IMR-90 (cell line): ENCODE data around the gene RIPK1. TPM values are rescaled to one million over a fixed set of nuclear protein-coding genes. Genes with fewer than 3 reads are reported as not detected.

ENCODE experiments used
- ATAC-seq: fragments of 200-7000 bp; cut with Tn5 transposase; 2 replicates; pipeline ENCODE4 v1.9.1; 2020; ENCODE audit warnings: low read depth, mild to moderate bottlenecking, moderate library complexity
- BruUV-seq: library from RNA; stranded (reverse); fragments of 400-500 nt; replicated peaks from 2 replicates; lab custom pipeline; 2021; lab: Mats Ljungman, UMichigan
- CTCF ChIA-PET: fragments of 300-600 bp; formaldehyde crosslinking; extraction: SDS; loops from one replicate; lab custom pipeline; 2021; ENCODE audit warnings: antibody characterized with exemption; lab: Yijun Ruan, JAX
- POLR2A ChIA-PET: fragments of 300-600 bp; sonication (Branson Sonifier 250); formaldehyde crosslinking; loops from one replicate; lab custom pipeline; 2022; ENCODE audit warnings: antibody characterized with exemption; ENCODE audit not compliant: unreplicated experiment; lab: Charles Lee
- DNase-seq: peaks from one replicate; pipeline ENCODE4 v3.0.0; 2013
- H2AFZ ChIP-seq: replicated peaks from 2 replicates; pipeline ENCODE3; 2013; ENCODE audit warnings: low read length, mild to moderate bottlenecking; ENCODE audit not compliant: poor library complexity
- H2AK5ac ChIP-seq: 2 replicates; pipeline ENCODE4 v1.6.1; 2013; ENCODE audit warnings: low read depth, low read length, inconsistent platforms
- H2AK9ac ChIP-seq: replicated peaks from 2 replicates; pipeline ENCODE3; 2013; ENCODE audit warnings: mild to moderate bottlenecking, low read depth, low read length, moderate library complexity; ENCODE audit not compliant: poor library complexity
- H2BK120ac ChIP-seq: 2 replicates; pipeline ENCODE4 v1.6.1; 2013; ENCODE audit warnings: low read depth, low read length, inconsistent platforms
- H2BK15ac ChIP-seq: 3 replicates; pipeline ENCODE4 v1.6.1; 2013; ENCODE audit warnings: low read depth, low read length, inconsistent platforms
- H2BK20ac ChIP-seq: 2 replicates; pipeline ENCODE4 v1.6.1; 2013; ENCODE audit warnings: low read depth, mild to moderate bottlenecking, inconsistent platforms, low read length, moderate library complexity
- H2BK5ac ChIP-seq: 2 replicates; pipeline ENCODE4 v1.6.1; 2013; ENCODE audit warnings: mild to moderate bottlenecking, low read depth, low read length, inconsistent platforms; ENCODE audit not compliant: poor library complexity, severe bottlenecking
- H3K14ac ChIP-seq: replicated peaks from 2 replicates; pipeline ENCODE4 v1.6.1; 2013; ENCODE audit warnings: low read depth, low read length, inconsistent platforms
- H3K18ac ChIP-seq: 2 replicates; pipeline ENCODE4 v1.6.1; 2013; ENCODE audit warnings: low read depth, low read length, control low read depth
- H3K23ac ChIP-seq: 2 replicates; pipeline ENCODE4 v1.6.1; 2013; ENCODE audit warnings: low read depth, low read length, inconsistent platforms
- H3K27ac ChIP-seq: 2 replicates; pipeline ENCODE4 v1.5.1; 2013; ENCODE audit warnings: mild to moderate bottlenecking, control low read depth, low read length; ENCODE audit not compliant: insufficient read depth
- H3K27me3 ChIP-seq: 2 replicates; pipeline ENCODE4 v1.6.1; 2013; ENCODE audit warnings: low read length; ENCODE audit not compliant: control insufficient read depth, insufficient read depth
- H3K36me3 ChIP-seq: 2 replicates; pipeline ENCODE4 v1.6.1; 2013; ENCODE audit warnings: low read length, mixed read lengths; ENCODE audit not compliant: control insufficient read depth, insufficient read depth
- H3K4ac ChIP-seq: 2 replicates; pipeline ENCODE4 v1.6.1; 2013; ENCODE audit warnings: low read depth, low read length, inconsistent platforms
- H3K4me1 ChIP-seq: 2 replicates; pipeline ENCODE4 v1.6.1; 2013; ENCODE audit warnings: low read length, mixed read lengths; ENCODE audit not compliant: control insufficient read depth, insufficient read depth
- H3K4me2 ChIP-seq: 2 replicates; pipeline ENCODE4 v1.6.1; 2013; ENCODE audit warnings: low read depth, mild to moderate bottlenecking, control low read depth, low read length, moderate library complexity
- H3K4me3 ChIP-seq: 2 replicates; pipeline ENCODE4 v1.5.1; 2013; ENCODE audit warnings: low read depth, mild to moderate bottlenecking, control low read depth, low read length, moderate library complexity; ENCODE audit not compliant: insufficient read depth
- H3K56ac ChIP-seq: 2 replicates; pipeline ENCODE4 v1.6.1; 2013; ENCODE audit warnings: low read length, inconsistent platforms; ENCODE audit not compliant: insufficient read depth; ENCODE audit errors: extremely low read depth
- H3K79me1 ChIP-seq, 2 experiments: 2 replicates each; pipeline ENCODE4 v1.6.1; 2013; ENCODE audit warnings: low read length in 2 of 2, inconsistent platforms in 1 of 2, low read depth in 1 of 2
- H3K9ac ChIP-seq: 2 replicates; pipeline ENCODE4 v1.6.1; 2013; ENCODE audit warnings: low read depth, low read length, control low read depth
- H3K9me1 ChIP-seq: 2 replicates; pipeline ENCODE4 v1.6.1; 2013; ENCODE audit warnings: low read length, inconsistent platforms; ENCODE audit not compliant: insufficient read depth
- H3K9me3 ChIP-seq: 2 replicates; pipeline ENCODE4 v1.6.1; 2013; ENCODE audit warnings: low read length; ENCODE audit not compliant: control insufficient read depth, insufficient read depth
- H4K20me1 ChIP-seq: 2 replicates; pipeline ENCODE4 v1.6.1; 2013; ENCODE audit warnings: low read length, inconsistent platforms; ENCODE audit not compliant: insufficient read depth
- H4K5ac ChIP-seq: 2 replicates; pipeline ENCODE4 v1.6.1; 2013; ENCODE audit warnings: mild to moderate bottlenecking, low read depth, low read length, control low read depth
- H4K8ac ChIP-seq, 2 experiments: 2 replicates each; pipeline ENCODE4 v1.6.1; 2013; ENCODE audit warnings: low read depth in 2 of 2, low read length in 2 of 2, control low read depth in 1 of 2, inconsistent platforms in 1 of 2
- H4K91ac ChIP-seq: 2 replicates; pipeline ENCODE4 v1.6.1; 2013; ENCODE audit warnings: low read depth, low read length, inconsistent platforms; ENCODE audit not compliant: insufficient read depth
- BHLHE40 ChIP-seq: fragments of 150-350 bp; IDR thresholded peaks from 2 replicates; pipeline ENCODE4 v1.6.1; 2016; ENCODE audit warnings: mild to moderate bottlenecking, low read depth, low read length
- CTCF ChIP-seq: conservative IDR thresholded peaks from 2 replicates; pipeline ENCODE4 v1.5.1; 2012; ENCODE audit warnings: mild to moderate bottlenecking, low read depth, low read length, improper control_type of control experiment
- ELK1 ChIP-seq: fragments of 150-350 bp; IDR thresholded peaks from 2 replicates; pipeline ENCODE4 v1.6.1; 2016; ENCODE audit warnings: low read depth, mild to moderate bottlenecking, low read length, moderate library complexity, borderline replicate concordance
- WGBS, 2 experiments: methylation state at CpG; one replicate each; pipeline versions ENCODE4 v1.1.5 to v1.1.7; 2013; ENCODE audit warnings: missing lambda C conversion rate in 2 of 2; ENCODE audit not compliant: insufficient read length in 1 of 2; ENCODE audit errors: extremely low coverage in 2 of 2; 5-methylcytosine and 5-hydroxymethylcytosine counted together
- dilution Hi-C: fragments of 300-500 bp; cut with HindIII; formaldehyde crosslinking; loops from one replicate; pipeline ENCODE4 v1.14.3; 2018; ENCODE audit warnings: low sequenced_read_pairs; ENCODE audit not compliant: unreplicated experiment
- in situ Hi-C: fragments of 300-500 bp; cut with MboI; formaldehyde crosslinking; loops from 3 replicates; pipeline ENCODE4 v1.14.3; 2019; ENCODE audit warnings: low sequenced_read_pairs, inconsistent platforms, mixed read lengths
- intact Hi-C: fragments of 100-400 bp; cut with micrococcal nuclease; formaldehyde crosslinking; loops from 2 replicates; pipeline ENCODE4 v1.10.0; 2022
- polyA plus RNA-seq, 3 experiments: library from polyadenylated mRNA; depleted of rRNA; stranded (reverse); fragments of >200 nt; gene quantifications; 2 replicates each; pipeline ENCODE4 v1.2.3, GENCODE V29; 2012; ENCODE audit warnings: low replicate concordance in 1 of 3
- total RNA-seq: library from RNA; depleted of rRNA; stranded (reverse); fragments of >200 nt; gene quantifications from 2 replicates; pipeline ENCODE4 v1.2.3, GENCODE V29; 2012

RIPK1 gene
- total and polyA plus RNA-seq, 2 of the 4 experiments (the other 2 are of a cell fraction): 12.6 to 25.6 TPM

GRCh38 chr6:3033652-3034051 is 34.6 kb upstream of the RIPK1 start:
- H3K14ac ChIP-seq: no peak overlapping the region
- H3K27me3 ChIP-seq: peaks cover 11% of the 10 kb centered on the region
- no peak overlapping the region for H4K91ac ChIP-seq
- no peak overlapping the region for H4K5ac ChIP-seq
- no peaks in the 10 kb centered on the region for H3K9me1 ChIP-seq
- no peak overlapping the region for H2BK5ac ChIP-seq
- no peaks in the 10 kb centered on the region for H3K4me1 ChIP-seq
- no peaks in the 10 kb centered on the region for H3K9me3 ChIP-seq
- in situ Hi-C loops: no loop called here
- TF ChIP-seq BHLHE40: no peak
- no peak for TF ChIP-seq ELK1
- TF ChIP-seq CTCF: no peak
- no peaks in the 10 kb centered on the region for H4K20me1 ChIP-seq
- no peak overlapping the region for H2BK20ac ChIP-seq
- H3K27ac ChIP-seq: no peak overlapping the region
- no peak overlapping the region for H2AK5ac ChIP-seq
- H3K4me3 ChIP-seq: no peak overlapping the region
- POLR2A ChIA-PET: no interaction called here
- H3K9ac ChIP-seq: no peak overlapping the region
- dilution Hi-C loops: no loop called here
- no peak overlapping the region for H2BK15ac ChIP-seq
- ATAC-seq: no peak
- H3K36me3 ChIP-seq: no peaks in the 10 kb centered on the region
- no peak for DNase-seq
- H4K8ac ChIP-seq: no peak overlapping the region
- H3K4me2 ChIP-seq: no peak overlapping the region
- no peak overlapping the region for H3K18ac ChIP-seq
- H3K4ac ChIP-seq: no peak overlapping the region
- no peak overlapping the region for H2BK120ac ChIP-seq
- H2AK9ac ChIP-seq: no peak overlapping the region
- no peak overlapping the region for H3K23ac ChIP-seq
- 100% methylated on average over 1 of the region's 5 CpGs; no CpG with 5 or more reads in 1 of the 2 experiments for WGBS, 2 experiments
- CTCF ChIA-PET: no interaction called here
- H3K56ac ChIP-seq: no peak overlapping the region
- intact Hi-C loops: no loop called here
- H3K79me1 ChIP-seq: no peaks in the 10 kb centered on the region
- BruUV-seq: no TSS peak
- H2AFZ ChIP-seq: no peak overlapping the region
